Choroid plexus epithelial cell (primary cell): ENCODE measurements around the gene TCAIM.

ENCODE experiments used
- DNase-seq: peaks from one replicate; pipeline ENCODE4 v3.0.0-alpha.2; 2010; ENCODE audit warnings: low read depth
- H3K4me3 ChIP-seq: 2 replicates; pipeline ENCODE4 v1.5.1; 2011; ENCODE audit warnings: low read depth, mild to moderate bottlenecking, control low read depth, low read length, moderate library complexity
- CTCF ChIP-seq: conservative IDR thresholded peaks from 2 replicates; pipeline ENCODE4 v1.5.1; 2011; ENCODE audit warnings: low read depth, mild to moderate bottlenecking, control low read depth, inconsistent platforms, low read length, moderate library complexity

TCAIM gene

GRCh38 chr3:44398853-44399252 is 60.3 kb downstream of the TCAIM start:
- no peak for TF ChIP-seq CTCF
- no peak overlapping the region for H3K4me3 ChIP-seq
- DNase-seq, result no peak

- no peak for TF ChIP-seq CTCF
- no peak overlapping the region for H3K4me3 ChIP-seq
- DNase-seq, result no peak
Observed at GRCh38 chr3:44400771-44401170, 62.2 kb downstream of the TCAIM start.

- no peak overlapping the region for H3K4me3 ChIP-seq
- DNase-seq, result no peak
- no peak for TF ChIP-seq CTCF
Observed at GRCh38 chr3:44402548-44402947, 64.0 kb downstream of the TCAIM start.

GRCh38 chr3:44409640-44410410 is 71.3 kb downstream of the TCAIM start:
- DNase-seq, result no peak
- TF ChIP-seq CTCF, result no peak
- H3K4me3 ChIP-seq, result no peak overlapping the region

GRCh38 chr3:44411031-44411645 is 72.6 kb downstream of the TCAIM start:
- H3K4me3 ChIP-seq, result no peak overlapping the region
- no peak for TF ChIP-seq CTCF
- DNase-seq, result no peak

- no peak for DNase-seq
- no peak overlapping the region for H3K4me3 ChIP-seq
- TF ChIP-seq CTCF, result no peak
Observed at GRCh38 chr3:44412365-44412764, 73.8 kb downstream of the TCAIM start.
